ENCODE measurements around the gene PIK3CG.

DNA sequence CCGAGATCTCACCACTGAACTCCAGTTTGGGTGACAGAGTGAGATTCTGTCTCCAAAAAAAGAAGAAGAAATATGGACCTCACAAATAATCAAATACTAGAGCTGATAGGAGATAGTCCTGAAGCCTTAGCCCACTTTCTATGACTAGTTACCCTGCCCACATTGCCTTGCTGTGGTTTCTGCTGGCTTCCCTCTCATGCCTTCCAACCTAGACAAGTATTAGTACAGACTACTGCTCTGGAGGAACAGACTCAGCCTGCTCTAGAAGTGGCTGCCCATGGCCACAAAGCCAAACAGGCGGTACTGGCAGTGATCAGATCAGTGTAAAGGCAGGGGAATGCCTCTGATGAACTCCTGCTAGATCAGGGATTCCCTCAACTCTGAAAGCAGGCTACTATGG, 89.8 kb downstream of the PIK3CG start:
- TF ChIP-seq EZH2 (IDR thresholded peaks at IDR 0.05; ENCODE audit: borderline replicate concordance, control insufficient read depth, low read depth, low read length), result no peak
- TF ChIP-seq BACH1 (IDR thresholded peaks at IDR 0.05; ENCODE audit: borderline replicate concordance), result no peak
- TF ChIP-seq, protein P1, sequence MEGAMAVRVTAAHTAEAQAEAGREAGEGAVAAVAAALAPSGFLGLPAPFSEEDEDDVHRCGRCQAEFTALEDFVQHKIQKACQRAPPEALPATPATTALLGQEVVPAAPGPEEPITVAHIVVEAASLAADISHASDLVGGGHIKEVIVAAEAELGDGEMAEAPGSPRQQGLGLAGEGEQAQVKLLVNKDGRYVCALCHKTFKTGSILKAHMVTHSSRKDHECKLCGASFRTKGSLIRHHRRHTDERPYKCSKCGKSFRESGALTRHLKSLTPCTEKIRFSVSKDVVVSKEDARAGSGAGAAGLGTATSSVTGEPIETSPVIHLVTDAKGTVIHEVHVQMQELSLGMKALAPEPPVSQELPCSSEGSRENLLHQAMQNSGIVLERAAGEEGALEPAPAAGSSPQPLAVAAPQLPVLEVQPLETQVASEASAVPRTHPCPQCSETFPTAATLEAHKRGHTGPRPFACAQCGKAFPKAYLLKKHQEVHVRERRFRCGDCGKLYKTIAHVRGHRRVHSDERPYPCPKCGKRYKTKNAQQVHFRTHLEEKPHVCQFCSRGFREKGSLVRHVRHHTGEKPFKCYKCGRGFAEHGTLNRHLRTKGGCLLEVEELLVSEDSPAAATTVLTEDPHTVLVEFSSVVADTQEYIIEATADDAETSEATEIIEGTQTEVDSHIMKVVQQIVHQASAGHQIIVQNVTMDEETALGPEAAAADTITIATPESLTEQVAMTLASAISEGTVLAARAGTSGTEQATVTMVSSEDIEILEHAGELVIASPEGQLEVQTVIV (IDR thresholded peaks at IDR 0.05; ENCODE audit: borderline replicate concordance, partially characterized antibody), result no peak
- no peak for TF ChIP-seq CTCF (IDR thresholded peaks at IDR 0.05 in 2 of 3, conservative IDR thresholded peaks at IDR 0.05 in 1 of 3; ENCODE audit: control insufficient read depth in 2 of 3, extremely low read depth in 1 of 3, insufficient read depth in 1 of 3, low read depth in 3 of 3, low read length in 3 of 3)
- TF ChIP-seq ATF3 (IDR thresholded peaks at IDR 0.05; ENCODE audit: borderline replicate concordance, extremely low read depth, low read depth, low read length), result no peak
- TF ChIP-seq POLR2A (IDR thresholded peaks at IDR 0.05; ENCODE audit: low read depth, low read length), result no peak
- TF ChIP-seq RB1 (IDR thresholded peaks at IDR 0.05; ENCODE audit: borderline replicate concordance), result no peak
- no peak for TF ChIP-seq CBFB (IDR thresholded peaks at IDR 0.05; ENCODE audit: low read depth)
- TF ChIP-seq BRCA1 (IDR thresholded peaks at IDR 0.05; ENCODE audit: low read depth, low read length), result no peak
- no peak for TF ChIP-seq GABPA (IDR thresholded peaks at IDR 0.05; ENCODE audit: low read depth)
- TF ChIP-seq JUND (IDR thresholded peaks at IDR 0.05; ENCODE audit: low read depth, low read length), result no peak
- TF ChIP-seq ZNF24 (IDR thresholded peaks at IDR 0.05), result no peak
